Coronary artery (tissue), 2 donors: ENCODE results near the gene FOXP1.

Experiments
- DNase-seq: peaks from one replicate; pipeline ENCODE4 v3.0.0-alpha.2; 2017; ENCODE audit warnings: low spot score
- H3K27ac ChIP-seq, 2 donors: fragments of 200-600 bp; sonication (generic); one replicate each; pipeline ENCODE4 v1.5.1; 2016 to 2019
- H3K4me3 ChIP-seq: fragments of 200-600 bp; sonication (generic); 2 replicates; pipeline ENCODE4 v1.5.1; 2016; ENCODE audit warnings: mild to moderate bottlenecking, moderate library complexity
- CTCF ChIP-seq: fragments of 200-600 bp; sonication (generic); IDR thresholded peaks from one replicate; pipeline ENCODE4 v1.5.1; 2019; ENCODE audit warnings: antibody characterized with exemption

Gene FOXP1

GRCh38 chr3:71133865-71134264 is 449.7 kb downstream of the FOXP1 start:
- H3K27ac ChIP-seq = peak overlapping the region; percentile 18 to 65
- no peak for TF ChIP-seq CTCF
- no peak for DNase-seq
- H3K4me3 ChIP-seq = no peak overlapping the region

GRCh38 chr3:71132995-71133730 is 450.4 kb downstream of the FOXP1 start:
- Histone ChIP-seq H3K27ac (peak overlapping the region in 1 of 2 donors; percentile 65), H3K4me3 (no peak overlapping the region)
- no peak for TF ChIP-seq CTCF
- no peak for DNase-seq

- Histone ChIP-seq H3K27ac (peak overlapping the region; percentile 87 to 90), H3K4me3 (peak overlapping the region; percentile 74)
- no peak for DNase-seq
- TF ChIP-seq CTCF = no peak
Measured at GRCh38 chr3:71131375-71132314, 451.9 kb downstream of the FOXP1 start.

- TF ChIP-seq CTCF = no peak
- Histone ChIP-seq H3K27ac (peak overlapping the region; percentile 87 to 90), H3K4me3 (peak overlapping the region; percentile 74)
- DNase-seq = no peak
Measured at GRCh38 chr3:71130471-71131374, 452.8 kb downstream of the FOXP1 start.

- DNase-seq = no peak
- TF ChIP-seq CTCF = no peak
- peak overlapping the region; percentile 74 for H3K4me3 ChIP-seq
Measured at GRCh38 chr3:71129611-71130431, 453.7 kb downstream of the FOXP1 start.

GRCh38 chr3:71128961-71129360 is 454.6 kb downstream of the FOXP1 start:
- DNase-seq = no peak
- H3K4me3 ChIP-seq = peak overlapping the region; percentile 74

More at GRCh38 chr3:71129611-71130431, 453.7 kb downstream of the FOXP1 start:
- peak overlapping the region; percentile 87 to 90 for H3K27ac ChIP-seq

More at GRCh38 chr3:71128961-71129360, 454.6 kb downstream of the FOXP1 start:
- peak overlapping the region; percentile 87 to 90 for H3K27ac ChIP-seq
- TF ChIP-seq CTCF = no peak
